22Rv1 (cell line): ENCODE data around the gene VDAC1.
"Not testable (repeated sequence)": the region's sequence is repeated elsewhere in the genome, so short reads cannot be mapped to it uniquely, and the experiment has no call there.

ENCODE experiments used
- H3K27ac ChIP-seq: fragments of 450-650 bp; 2 replicates; pipeline ENCODE4 v1.5.1; 2017
- ZFX ChIP-seq: fragments of 450-650 bp; IDR thresholded peaks from 2 replicates; pipeline ENCODE4 v1.6.1; 2017; ENCODE audit warnings: antibody characterized with exemption, borderline replicate concordance
- TF ChIP-seq, protein P1 (sequence below): fragments of 450-650 bp; IDR thresholded peaks from 2 replicates; pipeline ENCODE4 v1.5.1; 2017; ENCODE audit warnings: mild to moderate bottlenecking

The VDAC1 gene

DNA sequence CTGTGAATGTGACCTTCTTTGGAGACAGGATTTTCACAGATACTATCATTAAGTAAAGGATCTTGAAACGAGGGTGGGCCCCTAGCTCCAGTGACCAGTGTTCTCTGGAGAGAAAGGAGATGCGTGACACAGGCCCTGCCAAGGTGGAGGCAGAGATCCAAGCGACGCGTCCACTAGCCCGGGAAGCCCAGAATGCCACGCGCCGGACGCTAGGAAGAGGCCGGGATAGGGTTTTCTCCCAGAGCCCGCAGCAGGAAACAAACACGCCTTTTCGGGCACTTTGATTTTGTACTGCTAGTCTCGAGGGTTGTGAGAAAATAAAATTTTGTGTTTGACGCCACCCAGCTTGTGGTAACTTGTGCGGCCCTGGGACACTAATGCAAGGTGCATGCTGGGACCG lies 29.6 kb upstream of the VDAC1 start:
- H3K27ac ChIP-seq = no peak overlapping the region
- no peak for TF ChIP-seq ZFX
- TF ChIP-seq, protein P1, sequence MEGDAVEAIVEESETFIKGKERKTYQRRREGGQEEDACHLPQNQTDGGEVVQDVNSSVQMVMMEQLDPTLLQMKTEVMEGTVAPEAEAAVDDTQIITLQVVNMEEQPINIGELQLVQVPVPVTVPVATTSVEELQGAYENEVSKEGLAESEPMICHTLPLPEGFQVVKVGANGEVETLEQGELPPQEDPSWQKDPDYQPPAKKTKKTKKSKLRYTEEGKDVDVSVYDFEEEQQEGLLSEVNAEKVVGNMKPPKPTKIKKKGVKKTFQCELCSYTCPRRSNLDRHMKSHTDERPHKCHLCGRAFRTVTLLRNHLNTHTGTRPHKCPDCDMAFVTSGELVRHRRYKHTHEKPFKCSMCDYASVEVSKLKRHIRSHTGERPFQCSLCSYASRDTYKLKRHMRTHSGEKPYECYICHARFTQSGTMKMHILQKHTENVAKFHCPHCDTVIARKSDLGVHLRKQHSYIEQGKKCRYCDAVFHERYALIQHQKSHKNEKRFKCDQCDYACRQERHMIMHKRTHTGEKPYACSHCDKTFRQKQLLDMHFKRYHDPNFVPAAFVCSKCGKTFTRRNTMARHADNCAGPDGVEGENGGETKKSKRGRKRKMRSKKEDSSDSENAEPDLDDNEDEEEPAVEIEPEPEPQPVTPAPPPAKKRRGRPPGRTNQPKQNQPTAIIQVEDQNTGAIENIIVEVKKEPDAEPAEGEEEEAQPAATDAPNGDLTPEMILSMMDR = no peak

DNA sequence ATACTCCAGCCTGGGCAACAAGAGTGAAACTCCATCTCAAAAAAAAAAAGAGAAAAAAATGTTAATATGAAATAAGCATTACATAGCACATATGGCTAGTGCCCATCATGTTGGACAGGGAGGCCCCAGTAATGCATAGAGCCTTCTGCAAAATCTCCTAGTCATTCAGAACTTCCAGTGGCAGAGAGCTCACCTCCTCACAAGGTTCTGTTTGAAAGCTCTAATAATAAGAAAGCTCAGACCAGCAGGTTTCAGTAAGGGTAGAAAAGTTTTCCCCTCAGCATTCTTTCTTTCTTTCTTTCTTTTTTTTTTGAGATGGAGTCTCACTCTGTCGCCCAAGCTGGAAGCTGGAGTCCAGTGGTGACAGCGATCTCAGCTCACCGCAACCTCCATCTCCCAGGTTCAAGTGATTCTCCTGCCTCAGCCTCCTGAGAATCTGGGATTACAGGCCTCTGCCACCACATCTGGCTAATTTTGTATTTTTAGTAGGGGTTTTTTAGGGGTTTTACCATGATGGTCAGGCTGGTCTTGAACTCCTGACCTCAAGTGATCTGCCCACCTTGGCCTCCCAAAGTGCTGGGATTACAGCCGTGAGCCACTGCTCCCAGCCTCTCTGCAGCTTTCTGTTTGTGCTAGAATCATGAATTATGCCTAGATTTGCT lies 25.7 kb upstream of the VDAC1 start:
- H3K27ac ChIP-seq = not testable (repeated sequence)

DNA sequence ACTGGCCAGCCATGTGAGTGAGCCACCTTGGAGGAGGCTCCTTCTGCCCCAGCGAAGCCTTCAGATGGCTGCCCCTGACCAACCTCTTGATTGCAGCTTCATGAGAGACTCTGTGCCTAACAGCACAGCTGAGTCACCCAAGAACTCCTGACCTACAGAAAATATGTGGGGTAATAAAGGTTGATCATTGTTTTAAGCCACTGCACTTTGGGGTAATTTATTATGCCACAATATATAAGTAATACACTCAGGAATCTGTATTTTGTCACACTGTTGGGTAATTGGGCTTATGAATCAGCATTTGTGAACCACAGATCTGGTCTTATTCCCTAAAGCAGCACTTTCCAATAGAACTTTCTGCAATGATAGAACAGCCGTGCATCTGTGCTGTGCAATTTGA lies 24.4 kb upstream of the VDAC1 start:
- no peak for TF ChIP-seq ZFX
- TF ChIP-seq, protein P1 = no peak
- no peak overlapping the region for H3K27ac ChIP-seq

DNA sequence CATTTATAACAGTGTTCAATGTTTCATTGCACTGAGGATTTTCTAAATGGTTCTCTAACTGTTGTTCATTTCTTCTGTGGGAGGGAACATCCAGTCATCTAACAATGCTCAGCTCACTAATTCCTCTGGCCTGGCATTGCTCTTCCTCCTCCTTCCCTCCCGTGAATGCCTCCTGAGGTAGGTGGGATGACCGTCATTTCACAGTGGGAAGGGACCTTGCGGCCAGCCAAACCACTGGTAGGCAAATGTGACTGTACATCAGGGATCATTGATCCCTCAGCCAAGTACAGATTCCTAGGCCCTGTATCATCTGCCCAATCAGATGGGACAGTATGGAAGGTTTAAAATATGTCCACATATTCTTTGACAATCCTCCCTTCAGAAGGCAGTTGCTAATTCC lies 23.7 kb upstream of the VDAC1 start:
- no peak overlapping the region for H3K27ac ChIP-seq

DNA sequence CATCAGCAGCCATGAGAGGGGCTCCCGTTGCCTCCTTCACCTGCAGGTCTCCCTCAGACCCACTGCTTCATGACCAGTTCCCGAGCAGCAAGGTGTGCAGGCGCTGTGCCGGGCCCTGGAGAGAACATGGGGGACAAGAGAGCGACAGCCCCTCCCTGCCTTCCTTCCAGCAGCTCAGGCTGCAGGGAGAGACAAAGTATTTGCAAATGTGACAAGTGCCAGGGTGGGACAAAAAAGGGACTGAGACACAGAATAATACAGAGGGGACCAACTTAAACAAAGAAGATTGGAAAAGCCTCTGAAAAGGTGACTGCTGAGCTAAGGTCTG lies 22.5 kb upstream of the VDAC1 start:
- no peak overlapping the region for H3K27ac ChIP-seq
- TF ChIP-seq ZFX = no peak
- TF ChIP-seq, protein P1 = no peak

More for the DNA sequence above, 23.7 kb upstream of the VDAC1 start:
- TF ChIP-seq, protein P1 = no peak
- TF ChIP-seq ZFX = no peak

DNA sequence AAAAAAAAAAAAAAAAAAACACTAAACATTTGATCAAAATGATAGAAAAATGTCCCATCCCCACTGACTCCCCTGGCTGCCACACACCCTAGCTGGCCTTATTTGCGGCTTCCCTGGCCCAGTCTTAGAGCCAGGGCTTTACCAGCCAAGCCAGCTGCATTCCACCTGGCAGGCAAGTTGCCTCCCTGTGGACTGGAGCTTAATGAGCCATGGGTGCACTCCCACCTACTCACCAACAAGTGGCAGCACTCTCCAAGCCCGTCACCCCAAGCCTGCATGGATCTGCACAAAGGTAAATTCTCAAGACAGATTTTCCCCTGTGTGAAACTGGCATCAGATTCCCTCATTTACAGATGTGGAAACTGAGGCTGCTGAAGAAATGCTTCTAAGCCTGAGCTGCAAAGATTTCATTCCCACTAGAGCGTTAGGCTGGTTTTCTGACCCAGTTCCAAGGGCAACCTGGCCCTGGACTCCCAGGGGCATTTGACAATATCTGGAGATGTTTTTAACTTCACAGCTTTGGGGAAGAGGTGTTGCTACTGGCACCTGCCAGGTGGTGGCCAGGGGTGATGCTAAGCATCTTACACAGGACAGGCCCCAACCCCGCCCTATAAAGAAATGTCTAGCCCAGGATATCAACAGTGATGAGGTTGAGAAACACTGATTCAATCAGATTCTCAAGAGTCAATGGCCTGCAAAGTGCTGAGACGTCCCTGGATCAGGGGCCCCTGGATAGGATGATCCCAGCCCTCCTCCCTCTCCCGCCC lies 21.9 kb upstream of the VDAC1 start:
- H3K27ac ChIP-seq = no peak overlapping the region

DNA sequence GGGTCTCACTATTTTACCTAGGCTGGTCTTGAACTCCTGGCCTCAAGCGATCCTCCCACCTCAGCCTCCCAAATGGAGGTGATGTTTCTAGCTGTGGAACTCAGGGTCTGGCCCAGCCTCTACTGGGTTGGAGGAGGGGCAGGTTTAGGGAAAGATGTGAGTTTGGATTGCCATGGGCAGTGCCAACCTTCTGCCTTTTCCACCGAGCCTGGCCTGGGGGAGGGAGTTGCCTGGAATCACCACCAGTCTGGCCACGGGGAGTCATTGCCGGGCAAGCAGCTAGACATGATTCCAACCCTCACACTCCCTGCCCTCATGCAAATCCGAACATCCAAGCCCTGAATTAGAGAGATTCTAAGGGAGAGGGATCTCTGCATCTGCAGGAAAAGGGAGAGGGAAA lies 21.0 kb upstream of the VDAC1 start:
- TF ChIP-seq, protein P1 = no peak
- TF ChIP-seq ZFX = no peak

More for the DNA sequence above, 21.9 kb upstream of the VDAC1 start:
- TF ChIP-seq, protein P1 = peak; percentile 64
- no peak for TF ChIP-seq ZFX

More for the DNA sequence above, 21.0 kb upstream of the VDAC1 start:
- no peak overlapping the region for H3K27ac ChIP-seq
